ENCODE data around the gene RNF130. TPM values are rescaled to one million over a fixed set of nuclear protein-coding genes. Genes with fewer than 3 reads are reported as not detected.

The RNF130 gene
- total and polyA plus RNA-seq, 2 of the 13 experiments (the other 11 are each of a cell fraction or from before 2014, with no cell fraction given): 28.2 to 28.3 TPM

GRCh38 chr5:180070756-180071530 lies 616 bp downstream of the RNF130 start (continued):
- TF ChIP-seq ZNF704 (CRISPR knock-in tag; IDR thresholded peaks at IDR 0.05; ENCODE audit: borderline replicate concordance) (no peak), ZNF446 (CRISPR knock-in tag; IDR thresholded peaks at IDR 0.05) (0 out of 2 replicates have a peak, but pooled peaks have one; percentile 42), ZNF709 (CRISPR knock-in tag; IDR thresholded peaks at IDR 0.05) (no peak), ZNF891 (CRISPR knock-in tag; IDR thresholded peaks at IDR 0.05) (0 out of 2 replicates have a peak, but pooled peaks have one; percentile 40), ZSCAN22 (CRISPR knock-in tag; IDR thresholded peaks at IDR 0.05) (no peak), ZBTB7A (CRISPR knock-in tag; IDR thresholded peaks at IDR 0.05) (no peak), PHF5A (CRISPR knock-in tag; IDR thresholded peaks at IDR 0.05; ENCODE audit: low read depth, unreplicated experiment) (no peak), PPARG (CRISPR knock-in tag; conservative IDR thresholded peaks at IDR 0.05) (no peak), ZNF691 (CRISPR knock-in tag; IDR thresholded peaks at IDR 0.05; ENCODE audit: borderline replicate concordance, low read depth) (no peak), ZNF724P (CRISPR knock-in tag; IDR thresholded peaks at IDR 0.05; ENCODE audit: borderline replicate concordance) (peak; percentile 56; the same call in 1 of the 2 replicates), CENPT (CRISPR knock-in tag; IDR thresholded peaks at IDR 0.05; ENCODE audit: low read depth) (no peak), CBX1 (IDR thresholded peaks at IDR 0.05; ENCODE audit: low read depth) (no peak), FOXO4 (CRISPR knock-in tag; conservative IDR thresholded peaks at IDR 0.05) (no peak), ZNF660 (CRISPR knock-in tag; IDR thresholded peaks at IDR 0.05; ENCODE audit: borderline replicate concordance, low read depth) (no peak), ZNF552 (CRISPR knock-in tag; IDR thresholded peaks at IDR 0.05; ENCODE audit: borderline replicate concordance) (no peak), FOXO1 (CRISPR knock-in tag; IDR thresholded peaks at IDR 0.05) (no peak), NR3C1 (CRISPR knock-in tag; IDR thresholded peaks at IDR 0.05) (no peak), ZNF333 (CRISPR knock-in tag; IDR thresholded peaks at IDR 0.05; ENCODE audit: borderline replicate concordance) (0 out of 2 replicates have a peak, but pooled peaks have one; percentile 46), ZNF24 (IDR thresholded peaks at IDR 0.05) (no peak), ZBTB37 (CRISPR knock-in tag; IDR thresholded peaks at IDR 0.05) (no peak), HDAC2 (CRISPR knock-in tag; IDR thresholded peaks at IDR 0.05) (no peak)
